Spleen (tissue), 7 donors: ENCODE data around the gene EMX1.

Experiments used
- POLR2A ChIP-seq, 3 donors: fragments of 450-650 bp; IDR thresholded peaks; one replicate each; pipeline ENCODE4 v1.5.1; 2017; ENCODE audit warnings: antibody characterized with exemption in 3 of 3, mild to moderate bottlenecking in 1 of 3
- POLR2AphosphoS5 ChIP-seq, 3 donors: sonication (generic); formaldehyde crosslinking; IDR thresholded peaks; one replicate each; pipeline ENCODE4 v1.5.1; 2017; ENCODE audit warnings: antibody characterized with exemption in 3 of 3
- TF ChIP-seq, protein P1 (sequence below), 11 experiments: fragments of 200-600 bp in 7 of 11; fragments of 450-650 bp in 4 of 11; sonication (generic) in 4 of 11; IDR thresholded peaks in 8 of 11; conservative IDR thresholded peaks in 3 of 11; 1 replicate in 7 of 11; 2 replicates in 4 of 11; pipeline versions ENCODE4 v1.4.0 to v1.8.0; 2016 to 2021; ENCODE audit warnings: antibody characterized with exemption in 11 of 11, inconsistent platforms in 4 of 11, mild to moderate bottlenecking in 1 of 11
- donor health status: DM: no; HTN: no; CAD: no; lungs with moderate emphysema.
- donor health status: DM: no; HTN: no; CAD: no.
- donor health status: DM: no; HTN: no; CAD: no.

DNA sequence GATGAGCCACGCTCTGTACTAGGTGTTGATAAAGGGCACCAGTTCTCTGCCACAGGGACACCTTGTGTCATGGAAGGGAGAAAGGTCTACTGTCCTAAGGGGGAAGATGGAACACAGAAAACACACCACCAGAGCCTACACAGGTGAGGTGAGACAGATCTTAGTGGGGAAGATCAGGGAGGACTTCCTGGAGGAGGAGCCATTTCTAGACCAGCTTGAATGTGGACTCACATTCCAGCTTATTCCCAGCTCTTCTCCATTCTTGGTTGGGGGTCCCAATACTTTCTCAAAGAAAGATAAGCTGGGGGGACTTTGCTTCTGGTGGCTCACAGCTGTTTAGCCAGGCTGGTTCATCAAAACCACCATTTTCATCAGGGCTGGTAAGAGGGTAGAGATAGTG is 36.2 kb downstream of the EMX1 start:
- TF ChIP-seq, protein P1, sequence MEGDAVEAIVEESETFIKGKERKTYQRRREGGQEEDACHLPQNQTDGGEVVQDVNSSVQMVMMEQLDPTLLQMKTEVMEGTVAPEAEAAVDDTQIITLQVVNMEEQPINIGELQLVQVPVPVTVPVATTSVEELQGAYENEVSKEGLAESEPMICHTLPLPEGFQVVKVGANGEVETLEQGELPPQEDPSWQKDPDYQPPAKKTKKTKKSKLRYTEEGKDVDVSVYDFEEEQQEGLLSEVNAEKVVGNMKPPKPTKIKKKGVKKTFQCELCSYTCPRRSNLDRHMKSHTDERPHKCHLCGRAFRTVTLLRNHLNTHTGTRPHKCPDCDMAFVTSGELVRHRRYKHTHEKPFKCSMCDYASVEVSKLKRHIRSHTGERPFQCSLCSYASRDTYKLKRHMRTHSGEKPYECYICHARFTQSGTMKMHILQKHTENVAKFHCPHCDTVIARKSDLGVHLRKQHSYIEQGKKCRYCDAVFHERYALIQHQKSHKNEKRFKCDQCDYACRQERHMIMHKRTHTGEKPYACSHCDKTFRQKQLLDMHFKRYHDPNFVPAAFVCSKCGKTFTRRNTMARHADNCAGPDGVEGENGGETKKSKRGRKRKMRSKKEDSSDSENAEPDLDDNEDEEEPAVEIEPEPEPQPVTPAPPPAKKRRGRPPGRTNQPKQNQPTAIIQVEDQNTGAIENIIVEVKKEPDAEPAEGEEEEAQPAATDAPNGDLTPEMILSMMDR (IDR thresholded peaks at IDR 0.05 in 8 of 11, conservative IDR thresholded peaks at IDR 0.05 in 3 of 11), result no peak
- TF ChIP-seq POLR2AphosphoS5 (IDR thresholded peaks at IDR 0.05) (no peak), POLR2A (IDR thresholded peaks at IDR 0.05) (no peak)
